GM23338 (cell line): ENCODE results near the gene ELMO3. TPM values are rescaled to one million over a fixed set of nuclear protein-coding genes. Genes with fewer than 3 reads are reported as not detected.

Source experiments
- ATAC-seq: fragments of 200-7000 bp; cut with Tn5 transposase; 3 replicates; pipeline ENCODE4 v1.9.1; 2020
- DNase-seq: peaks from one replicate; pipeline ENCODE4 v3.0.0-alpha.2; 2015; ENCODE audit warnings: low spot score
- H2AFZ ChIP-seq: fragments of 200-600 bp; sonication (generic); 2 replicates; pipeline ENCODE4 v1.8.0; 2016; ENCODE audit warnings: antibody characterized with exemption, mild to moderate bottlenecking, moderate library complexity
- H3F3A ChIP-seq: fragments of 200-600 bp; sonication (generic); replicated peaks from 2 replicates; pipeline ENCODE4 v1.8.0; 2017; ENCODE audit warnings: antibody characterized with exemption, mixed run types, low read depth
- H3K27ac ChIP-seq: fragments of 200-600 bp; sonication (generic); 2 replicates; pipeline ENCODE4 v1.6.1; 2016; ENCODE audit warnings: low read depth
- H3K27me3 ChIP-seq: fragments of 200-600 bp; sonication (generic); 2 replicates; pipeline ENCODE4 v1.8.0; 2016; ENCODE audit warnings: mild to moderate bottlenecking, mixed run types, moderate library complexity; ENCODE audit not compliant: insufficient read depth
- H3K36me3 ChIP-seq: fragments of 200-600 bp; sonication (generic); 2 replicates; pipeline ENCODE4 v1.8.0; 2016; ENCODE audit warnings: mild to moderate bottlenecking; ENCODE audit not compliant: insufficient read depth
- H3K4me1 ChIP-seq: fragments of 200-600 bp; sonication (generic); 2 replicates; pipeline ENCODE4 v1.8.0; 2016; ENCODE audit warnings: mild to moderate bottlenecking, moderate library complexity; ENCODE audit not compliant: insufficient read depth
- H3K4me2 ChIP-seq: fragments of 200-600 bp; sonication (generic); 2 replicates; pipeline ENCODE4 v1.7.1; 2017; ENCODE audit warnings: mixed run types
- H3K4me3 ChIP-seq: fragments of 200-600 bp; sonication (generic); 2 replicates; pipeline ENCODE4 v1.6.1; 2016; ENCODE audit warnings: mixed run types
- H3K79me2 ChIP-seq: fragments of 200-600 bp; sonication (generic); replicated peaks from 2 replicates; pipeline ENCODE4 v1.8.0; 2017; ENCODE audit warnings: mild to moderate bottlenecking; ENCODE audit not compliant: insufficient read depth
- H3K9me2 ChIP-seq: fragments of 200-600 bp; sonication (generic); 2 replicates; pipeline ENCODE4 v1.8.0; 2017; ENCODE audit not compliant: insufficient read depth
- H4K20me1 ChIP-seq: fragments of 200-600 bp; sonication (generic); replicated peaks from 2 replicates; pipeline ENCODE4 v1.8.0; 2017; ENCODE audit warnings: mild to moderate bottlenecking; ENCODE audit not compliant: insufficient read depth
- H3K27ac Mint-ChIP-seq: 2 replicates; pipeline ENCODE4 v1.8.0; 2020; ENCODE audit warnings: inconsistent platforms, mild to moderate bottlenecking, moderate library complexity, mixed read lengths
- H3K27me3 Mint-ChIP-seq: 3 replicates; pipeline ENCODE4 v1.8.0; 2022; ENCODE audit warnings: low read depth, mild to moderate bottlenecking, moderate library complexity, mixed read lengths, inconsistent platforms; ENCODE audit not compliant: insufficient read depth, poor library complexity
- H3K36me3 Mint-ChIP-seq: 3 replicates; pipeline ENCODE4 v1.8.0; 2021; ENCODE audit warnings: low read depth, mild to moderate bottlenecking, inconsistent platforms, moderate library complexity, mixed read lengths
- H3K4me1 Mint-ChIP-seq: 3 replicates; pipeline ENCODE4 v1.8.0; 2020; ENCODE audit warnings: mild to moderate bottlenecking, inconsistent platforms, mixed read lengths
- H3K4me3 Mint-ChIP-seq: 3 replicates; pipeline ENCODE4 v1.8.0; 2021; ENCODE audit warnings: moderate library complexity, mild to moderate bottlenecking, inconsistent platforms, mixed read lengths
- H3K9me3 Mint-ChIP-seq: 3 replicates; pipeline ENCODE4 v1.8.0; 2020; ENCODE audit warnings: moderate library complexity, mild to moderate bottlenecking, inconsistent platforms, mixed read lengths
- CREB1 ChIP-seq: fragments of 250-450 bp; sonication (Bioruptor Pico); IDR thresholded peaks from 2 replicates; pipeline ENCODE4 v1.5.0; 2020; ENCODE audit warnings: low read depth, mild to moderate bottlenecking, moderate library complexity
- CTCF ChIP-seq, 2 experiments: fragments of 200-600 bp in 1 of 2; sonication (generic) in 1 of 2; conservative IDR thresholded peaks; 2 replicates each; pipeline versions ENCODE4 v1.5.1 to v1.6.1; 2016 to 2017; ENCODE audit warnings: antibody characterized with exemption in 2 of 2, low read depth in 2 of 2, mild to moderate bottlenecking in 2 of 2, moderate library complexity in 1 of 2
- EZH2 ChIP-seq: fragments of 200-600 bp; sonication (generic); IDR thresholded peaks from one replicate; pipeline ENCODE4 v1.8.0; 2017; ENCODE audit warnings: antibody characterized with exemption, mild to moderate bottlenecking, low read depth; ENCODE audit not compliant: unreplicated experiment
- EZH2phosphoT487 ChIP-seq: fragments of 200-600 bp; sonication (generic); IDR thresholded peaks from one replicate; pipeline ENCODE4 v1.8.1; 2018; ENCODE audit warnings: antibody characterized with exemption; ENCODE audit not compliant: unreplicated experiment
- JUNB ChIP-seq: IDR thresholded peaks from one replicate; pipeline ENCODE4 v1.6.1; 2016; ENCODE audit warnings: antibody characterized with exemption; ENCODE audit not compliant: unreplicated experiment
- ZNF114 ChIP-seq: fragments of 250-450 bp; sonication (Bioruptor Pico); IDR thresholded peaks from 2 replicates; pipeline ENCODE4 v1.5.0; 2020; ENCODE audit warnings: mild to moderate bottlenecking, moderate library complexity
- polyA plus RNA-seq: library from polyadenylated mRNA; unstranded; fragments of >200 nt; fragmentation: Nextera tagmentation; extraction: Ambion mirVana; gene quantifications from 2 replicates; pipeline ENCODE4 v1.2.1, GENCODE V29; 2016
- total RNA-seq: library from RNA; depleted of rRNA; stranded (reverse); fragments of >200 nt; shearing (Covaris generic); gene quantifications from 2 replicates; pipeline ENCODE4 v1.2.3, GENCODE V29; 2014
- TF ChIP-seq, protein P1 (sequence below): IDR thresholded peaks from one replicate; pipeline ENCODE4 v1.6.1; 2018; ENCODE audit warnings: antibody characterized with exemption; ENCODE audit not compliant: unreplicated experiment

The ELMO3 gene
- total and polyA plus RNA-seq, 2 experiments from 2014 or later, result 4.7 to 16.2 TPM

GRCh38 chr16:67161595-67162058, 37.3 kb upstream of the ELMO3 start:
- peaks cover 27% of the 10 kb centered on the region; the same call in 1 of the 2 replicates for H3K4me1 ChIP-seq
- H4K20me1 ChIP-seq, result no peaks in the 10 kb centered on the region; the same call in 1 of the 2 replicates
- Mint-ChIP-seq H3K4me1 (peaks cover 31% of the 10 kb centered on the region), H3K9me3 (peaks cover 4% of the 10 kb centered on the region; the same call in 2 of the 3 replicates), H3K36me3 (no peaks in the 10 kb centered on the region; the same call in 2 of the 3 replicates), H3K27me3 (peaks cover 98% of the 10 kb centered on the region), H3K27ac (no peak overlapping the region), H3K4me3 (peak overlapping the region; percentile 29; the same call in 1 of the 3 replicates)
- H3K36me3 ChIP-seq, result no peaks in the 10 kb centered on the region
- peak overlapping the region; percentile 38; the same call in 1 of the 2 replicates for H3K4me2 ChIP-seq
- no peak overlapping the region for H3K27ac ChIP-seq
- peaks cover 13% of the 10 kb centered on the region for H3F3A ChIP-seq
- peak overlapping the region; percentile 66 for H3K4me3 ChIP-seq
- peaks cover 100% of the 10 kb centered on the region for H3K27me3 ChIP-seq
- no peak overlapping the region for H2AFZ ChIP-seq
- H3K79me2 ChIP-seq, result no peaks in the 10 kb centered on the region
- no peak for ATAC-seq
- no peaks in the 10 kb centered on the region for H3K9me2 ChIP-seq
- TF ChIP-seq CTCF (conservative IDR thresholded peaks at IDR 0.05; ENCODE audit: low read depth in 2 of 2) (no peak), JUNB (no peak), ZNF114 (no peak), EZH2 (peak; percentile 76), CREB1 (CRISPR knock-in tag) (no peak), EZH2phosphoT487 (peak; percentile 79)
- TF ChIP-seq, protein P1, sequence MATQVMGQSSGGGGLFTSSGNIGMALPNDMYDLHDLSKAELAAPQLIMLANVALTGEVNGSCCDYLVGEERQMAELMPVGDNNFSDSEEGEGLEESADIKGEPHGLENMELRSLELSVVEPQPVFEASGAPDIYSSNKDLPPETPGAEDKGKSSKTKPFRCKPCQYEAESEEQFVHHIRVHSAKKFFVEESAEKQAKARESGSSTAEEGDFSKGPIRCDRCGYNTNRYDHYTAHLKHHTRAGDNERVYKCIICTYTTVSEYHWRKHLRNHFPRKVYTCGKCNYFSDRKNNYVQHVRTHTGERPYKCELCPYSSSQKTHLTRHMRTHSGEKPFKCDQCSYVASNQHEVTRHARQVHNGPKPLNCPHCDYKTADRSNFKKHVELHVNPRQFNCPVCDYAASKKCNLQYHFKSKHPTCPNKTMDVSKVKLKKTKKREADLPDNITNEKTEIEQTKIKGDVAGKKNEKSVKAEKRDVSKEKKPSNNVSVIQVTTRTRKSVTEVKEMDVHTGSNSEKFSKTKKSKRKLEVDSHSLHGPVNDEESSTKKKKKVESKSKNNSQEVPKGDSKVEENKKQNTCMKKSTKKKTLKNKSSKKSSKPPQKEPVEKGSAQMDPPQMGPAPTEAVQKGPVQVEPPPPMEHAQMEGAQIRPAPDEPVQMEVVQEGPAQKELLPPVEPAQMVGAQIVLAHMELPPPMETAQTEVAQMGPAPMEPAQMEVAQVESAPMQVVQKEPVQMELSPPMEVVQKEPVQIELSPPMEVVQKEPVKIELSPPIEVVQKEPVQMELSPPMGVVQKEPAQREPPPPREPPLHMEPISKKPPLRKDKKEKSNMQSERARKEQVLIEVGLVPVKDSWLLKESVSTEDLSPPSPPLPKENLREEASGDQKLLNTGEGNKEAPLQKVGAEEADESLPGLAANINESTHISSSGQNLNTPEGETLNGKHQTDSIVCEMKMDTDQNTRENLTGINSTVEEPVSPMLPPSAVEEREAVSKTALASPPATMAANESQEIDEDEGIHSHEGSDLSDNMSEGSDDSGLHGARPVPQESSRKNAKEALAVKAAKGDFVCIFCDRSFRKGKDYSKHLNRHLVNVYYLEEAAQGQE, result no peak
- DNase-seq, result no peak

GRCh38 chr16:67162506-67163163, 36.3 kb upstream of the ELMO3 start:
- H3K27ac Mint-ChIP-seq, result no peak overlapping the region
- peak overlapping the region; percentile 78 for H3K4me2 ChIP-seq
- H3K36me3 ChIP-seq, result no peaks in the 10 kb centered on the region
- peak; percentile 92 for TF ChIP-seq EZH2
- no peak for TF ChIP-seq CTCF (conservative IDR thresholded peaks at IDR 0.05; ENCODE audit: low read depth in 2 of 2)
- DNase-seq (no peak), ATAC-seq (peak; percentile 1)
- peak overlapping the region; percentile 23; the same call in 1 of the 3 replicates for H3K4me3 Mint-ChIP-seq
- peak overlapping the region; percentile 69 for H2AFZ ChIP-seq
- peak overlapping the region; percentile 49 for H3K4me3 ChIP-seq
- peaks cover 32% of the 10 kb centered on the region for H3K4me1 Mint-ChIP-seq
- no peaks in the 10 kb centered on the region; the same call in 1 of the 2 replicates for H4K20me1 ChIP-seq
- H3K27me3 Mint-ChIP-seq, result peaks cover 98% of the 10 kb centered on the region
- H3K4me1 ChIP-seq, result peaks cover 27% of the 10 kb centered on the region; the same call in 1 of the 2 replicates
- H3K27me3 ChIP-seq, result peaks cover 100% of the 10 kb centered on the region
- peaks cover 13% of the 10 kb centered on the region for H3F3A ChIP-seq
- H3K9me2 ChIP-seq, result no peaks in the 10 kb centered on the region
- no peaks in the 10 kb centered on the region; the same call in 2 of the 3 replicates for H3K36me3 Mint-ChIP-seq
- no peak overlapping the region for H3K27ac ChIP-seq
- H3K79me2 ChIP-seq, result no peaks in the 10 kb centered on the region
- peaks cover 4% of the 10 kb centered on the region; the same call in 2 of the 3 replicates for H3K9me3 Mint-ChIP-seq
